Raji (cell line): ENCODE data around the gene OAS3.

Source experiments
- POLR2A ChIP-seq: IDR thresholded peaks from 2 replicates; pipeline ENCODE4 v1.6.1; 2011; ENCODE audit warnings: low read depth, low read length, control low read depth; ENCODE audit not compliant: insufficient read depth

Gene OAS3

GRCh38 chr12:112980491-112981158, 42.4 kb downstream of the OAS3 start:
- TF ChIP-seq POLR2A: no peak

DNA sequence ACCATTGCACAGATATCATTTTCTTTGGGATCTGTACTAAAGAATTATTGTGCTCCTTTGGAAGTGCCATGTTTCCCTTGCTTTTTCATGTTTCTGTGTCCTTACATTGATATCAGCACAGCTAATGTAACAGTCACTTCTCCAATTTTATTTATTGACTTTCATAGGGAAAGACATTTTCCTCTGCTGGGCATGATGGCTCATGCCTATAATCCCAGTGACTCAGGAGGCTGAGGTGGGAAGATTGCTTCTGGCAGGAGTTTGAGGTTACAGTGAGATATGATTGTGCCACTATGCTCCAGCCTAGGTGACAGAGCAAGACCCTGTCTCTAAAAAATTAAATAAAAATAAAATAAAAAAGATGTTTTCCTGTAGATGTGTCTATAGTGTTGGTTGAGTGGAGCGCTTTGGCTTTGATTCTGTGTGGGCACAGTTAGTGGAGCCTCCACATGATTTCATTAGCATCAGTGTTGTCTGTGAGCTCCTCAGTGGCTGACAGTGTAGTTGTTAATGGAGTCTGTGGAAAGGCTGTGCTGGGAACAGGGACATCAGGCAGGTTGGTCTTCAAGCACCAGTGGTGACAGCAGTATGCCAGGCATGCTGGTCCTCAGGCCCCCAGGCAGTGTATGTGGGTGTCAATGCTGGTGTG, 47.5 kb downstream of the OAS3 start:
- TF ChIP-seq POLR2A: no peak

GRCh38 chr12:112986291-112986800, 48.1 kb downstream of the OAS3 start:
- TF ChIP-seq POLR2A: no peak

DNA sequence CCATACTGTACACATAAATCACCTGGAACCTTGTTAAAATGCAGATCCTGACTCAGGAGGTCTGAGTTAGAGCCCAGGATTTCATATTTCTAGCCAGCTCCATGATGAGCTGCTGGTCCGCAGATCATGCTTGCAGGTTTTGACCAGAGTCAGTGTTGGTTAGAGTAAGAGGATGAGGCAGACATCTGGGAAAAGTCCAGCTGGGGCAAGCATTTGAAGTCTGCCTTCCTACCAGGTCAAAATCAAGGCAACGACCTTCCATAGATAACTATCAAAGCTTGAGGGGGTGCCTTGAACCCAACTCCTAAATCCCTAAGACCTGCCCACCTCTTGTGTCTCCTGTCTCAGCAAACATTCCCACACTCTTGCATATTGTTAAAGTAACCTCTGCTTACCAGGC, 49.3 kb downstream of the OAS3 start:
- TF ChIP-seq POLR2A: no peak

DNA sequence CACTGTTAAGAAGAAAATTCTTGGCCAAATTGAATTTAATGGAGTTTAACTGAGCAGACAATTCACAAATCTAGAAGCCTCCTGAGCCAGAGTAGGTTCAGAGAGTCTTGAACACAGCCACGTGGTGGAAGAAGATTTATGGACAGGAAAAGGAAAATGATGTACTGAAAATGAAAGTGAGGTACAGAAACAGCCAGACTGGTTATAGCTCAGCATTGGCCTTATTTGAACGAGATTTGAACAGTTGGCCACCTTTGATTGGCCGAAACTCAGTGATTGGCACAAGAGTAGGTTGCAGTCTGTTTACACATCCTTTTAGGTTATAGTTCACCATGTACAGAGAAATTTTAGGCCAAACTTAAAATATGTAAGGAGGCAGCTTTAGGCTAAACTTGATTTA, 50.0 kb downstream of the OAS3 start:
- no peak for TF ChIP-seq POLR2A

- TF ChIP-seq POLR2A: no peak
Measured at GRCh38 chr12:112989806-112990205, 51.5 kb downstream of the OAS3 start.

- no peak for TF ChIP-seq POLR2A
Measured at GRCh38 chr12:112992541-112993398, 54.5 kb downstream of the OAS3 start.

DNA sequence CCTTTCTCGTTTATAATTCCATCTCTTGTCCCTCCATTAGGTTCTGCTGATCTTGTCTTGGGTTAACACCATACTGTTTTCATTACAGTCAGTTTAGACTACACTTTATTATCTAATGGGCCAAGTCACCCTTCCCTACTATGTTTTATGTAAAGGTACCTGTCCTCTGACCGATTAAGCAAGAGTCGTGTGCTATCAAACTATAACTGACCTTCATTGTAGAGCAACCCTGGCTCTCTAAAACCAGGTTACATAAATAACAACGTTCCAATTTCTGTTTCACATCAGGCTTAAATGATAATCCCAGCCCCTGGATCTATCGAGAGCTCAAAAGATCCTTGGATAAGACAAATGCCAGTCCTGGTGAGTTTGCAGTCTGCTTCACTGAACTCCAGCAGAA, 56.7 kb downstream of the OAS3 start:
- no peak for TF ChIP-seq POLR2A

GRCh38 chr12:112996501-112996900, 58.2 kb downstream of the OAS3 start:
- TF ChIP-seq POLR2A: no peak

- no peak for TF ChIP-seq POLR2A
Measured at GRCh38 chr12:112997506-112997905, 59.2 kb downstream of the OAS3 start.

- TF ChIP-seq POLR2A: no peak
Measured at GRCh38 chr12:112998987-112999767, 60.9 kb downstream of the OAS3 start.

- TF ChIP-seq POLR2A: no peak
Measured at GRCh38 chr12:113000433-113000832, 62.2 kb downstream of the OAS3 start.

GRCh38 chr12:113002155-113002554, 63.9 kb downstream of the OAS3 start:
- no peak for TF ChIP-seq POLR2A

GRCh38 chr12:113002676-113003075, 64.4 kb downstream of the OAS3 start:
- no peak for TF ChIP-seq POLR2A

GRCh38 chr12:113003636-113004035, 65.4 kb downstream of the OAS3 start:
- no peak for TF ChIP-seq POLR2A
